GM23338 (cell line): ENCODE results near the gene FARS2.

Source experiments
- CREB1 ChIP-seq: fragments of 250-450 bp; sonication (Bioruptor Pico); IDR thresholded peaks from 2 replicates; pipeline ENCODE4 v1.5.0; 2020; ENCODE audit warnings: low read depth, mild to moderate bottlenecking, moderate library complexity
- ETS1 ChIP-seq: IDR thresholded peaks from 2 replicates; pipeline ENCODE4 v1.6.1; 2016; ENCODE audit warnings: antibody characterized with exemption
- EZH2 ChIP-seq: fragments of 200-600 bp; sonication (generic); IDR thresholded peaks from one replicate; pipeline ENCODE4 v1.8.0; 2017; ENCODE audit warnings: antibody characterized with exemption, mild to moderate bottlenecking, low read depth; ENCODE audit not compliant: unreplicated experiment
- EZH2phosphoT487 ChIP-seq: fragments of 200-600 bp; sonication (generic); IDR thresholded peaks from one replicate; pipeline ENCODE4 v1.8.1; 2018; ENCODE audit warnings: antibody characterized with exemption; ENCODE audit not compliant: unreplicated experiment
- JUNB ChIP-seq: IDR thresholded peaks from one replicate; pipeline ENCODE4 v1.6.1; 2016; ENCODE audit warnings: antibody characterized with exemption; ENCODE audit not compliant: unreplicated experiment
- NANOG ChIP-seq: IDR thresholded peaks from 2 replicates; pipeline ENCODE4 v1.6.1; 2016; ENCODE audit warnings: antibody characterized with exemption, borderline replicate concordance
- POLR2AphosphoS5 ChIP-seq: IDR thresholded peaks from 2 replicates; pipeline ENCODE4 v1.6.1; 2016; ENCODE audit warnings: antibody characterized with exemption, low read depth
- REST ChIP-seq: IDR thresholded peaks from one replicate; pipeline ENCODE4 v1.6.1; 2018; ENCODE audit warnings: antibody characterized with exemption; ENCODE audit not compliant: unreplicated experiment
- ZNF331 ChIP-seq: fragments of 250-450 bp; sonication (Bioruptor Pico); IDR thresholded peaks from 2 replicates; pipeline ENCODE4 v1.5.0; 2020; ENCODE audit warnings: low read depth, mild to moderate bottlenecking, moderate library complexity
- TF ChIP-seq, protein P1 (sequence below), 2 experiments: fragments of 200-600 bp in 1 of 2; sonication (generic) in 1 of 2; conservative IDR thresholded peaks; 2 replicates each; pipeline versions ENCODE4 v1.5.1 to v1.6.1; 2016 to 2017; ENCODE audit warnings: antibody characterized with exemption in 2 of 2, low read depth in 2 of 2, mild to moderate bottlenecking in 2 of 2, moderate library complexity in 1 of 2

- TF ChIP-seq POLR2AphosphoS5 (no peak), NANOG (no peak), JUNB (no peak), ETS1 (no peak), EZH2 (no peak), REST (no peak), EZH2phosphoT487 (no peak), ZNF331 (CRISPR knock-in tag) (no peak), CREB1 (CRISPR knock-in tag) (no peak)
- TF ChIP-seq, protein P1, sequence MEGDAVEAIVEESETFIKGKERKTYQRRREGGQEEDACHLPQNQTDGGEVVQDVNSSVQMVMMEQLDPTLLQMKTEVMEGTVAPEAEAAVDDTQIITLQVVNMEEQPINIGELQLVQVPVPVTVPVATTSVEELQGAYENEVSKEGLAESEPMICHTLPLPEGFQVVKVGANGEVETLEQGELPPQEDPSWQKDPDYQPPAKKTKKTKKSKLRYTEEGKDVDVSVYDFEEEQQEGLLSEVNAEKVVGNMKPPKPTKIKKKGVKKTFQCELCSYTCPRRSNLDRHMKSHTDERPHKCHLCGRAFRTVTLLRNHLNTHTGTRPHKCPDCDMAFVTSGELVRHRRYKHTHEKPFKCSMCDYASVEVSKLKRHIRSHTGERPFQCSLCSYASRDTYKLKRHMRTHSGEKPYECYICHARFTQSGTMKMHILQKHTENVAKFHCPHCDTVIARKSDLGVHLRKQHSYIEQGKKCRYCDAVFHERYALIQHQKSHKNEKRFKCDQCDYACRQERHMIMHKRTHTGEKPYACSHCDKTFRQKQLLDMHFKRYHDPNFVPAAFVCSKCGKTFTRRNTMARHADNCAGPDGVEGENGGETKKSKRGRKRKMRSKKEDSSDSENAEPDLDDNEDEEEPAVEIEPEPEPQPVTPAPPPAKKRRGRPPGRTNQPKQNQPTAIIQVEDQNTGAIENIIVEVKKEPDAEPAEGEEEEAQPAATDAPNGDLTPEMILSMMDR (conservative IDR thresholded peaks at IDR 0.05; ENCODE audit: low read depth in 2 of 2), result no peak
Measured at GRCh38 chr6:5693225-5694145, 432.2 kb downstream of the FARS2 start.
